HL-60 (cell line): Measurements from ENCODE around the gene GIT2.

Source experiments
- DNase-seq, 2 experiments: peaks; one replicate each; pipeline ENCODE4 v3.0.0-alpha.2; 2010 to 2020; ENCODE audit warnings: low read depth in 1 of 2, low spot score in 1 of 2
- H3K27ac ChIP-seq: fragments of 250-450 bp; sonication (Bioruptor Pico); replicated peaks from 2 replicates; pipeline ENCODE4 v1.5.1; 2020; ENCODE audit warnings: mild to moderate bottlenecking, moderate library complexity
- H3K27me3 ChIP-seq: fragments of 250-450 bp; sonication (Bioruptor Pico); 2 replicates; pipeline ENCODE4 v1.5.1; 2021; ENCODE audit warnings: mild to moderate bottlenecking, moderate library complexity; ENCODE audit not compliant: insufficient read depth, poor library complexity, severe bottlenecking
- H3K4me3 ChIP-seq: replicated peaks from 2 replicates; pipeline ENCODE4 v1.5.1; 2011; ENCODE audit warnings: mild to moderate bottlenecking, control low read depth, low read length; ENCODE audit not compliant: insufficient read depth
- GABPA ChIP-seq: IDR thresholded peaks from 2 replicates; pipeline ENCODE4 v1.6.1; 2012; ENCODE audit warnings: low read depth
- POLR2AphosphoS5 ChIP-seq: IDR thresholded peaks from 2 replicates; pipeline ENCODE4 v1.6.1; 2012; ENCODE audit warnings: low read depth
- SPI1 ChIP-seq: IDR thresholded peaks from 2 replicates; pipeline ENCODE4 v1.6.1; 2012; ENCODE audit warnings: low read depth, mild to moderate bottlenecking, borderline replicate concordance
- TF ChIP-seq, protein P1 (sequence below): IDR thresholded peaks from 2 replicates; pipeline ENCODE4 v1.6.1; 2012; ENCODE audit warnings: low read depth; ENCODE audit not compliant: insufficient replicate concordance
- TF ChIP-seq, protein P2 (sequence below): IDR thresholded peaks from one replicate; pipeline ENCODE4 v1.5.1; 2011; ENCODE audit warnings: low read length, control low read depth, inconsistent platforms; ENCODE audit not compliant: insufficient read depth

The GIT2 gene

DNA sequence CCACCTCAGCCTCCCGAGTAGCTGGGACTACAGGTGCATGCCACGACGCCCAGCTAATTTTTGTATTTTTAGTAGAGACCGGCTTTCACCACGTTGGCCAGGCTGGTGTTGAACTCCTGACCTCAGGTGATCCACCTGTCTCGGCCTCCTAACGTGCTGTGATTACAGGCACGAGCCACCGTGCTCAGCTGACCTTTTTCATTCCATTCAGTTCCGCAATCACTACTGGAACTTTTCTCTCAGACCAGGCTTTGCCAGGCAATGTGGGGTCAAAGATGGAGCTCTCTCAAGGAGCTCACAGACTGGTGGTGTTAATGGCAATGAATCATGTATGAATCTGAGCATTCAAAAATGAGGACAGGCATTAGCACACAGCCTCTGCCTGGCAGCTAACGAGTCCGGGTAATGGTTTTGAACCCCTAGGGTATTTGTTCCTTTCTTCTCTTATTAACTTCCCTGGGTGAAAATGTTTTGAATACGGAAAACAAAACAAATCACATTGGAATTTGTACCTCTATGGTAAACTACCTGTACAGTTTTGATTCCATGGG, 105.5 kb downstream of the GIT2 start:
- no peak overlapping the region for H3K4me3 ChIP-seq
- H3K27ac ChIP-seq = no peak overlapping the region
- no peaks in the 10 kb centered on the region for H3K27me3 ChIP-seq
- no peak for DNase-seq
- no peak for TF ChIP-seq GABPA
- no peak for TF ChIP-seq POLR2AphosphoS5
- TF ChIP-seq SPI1 = no peak
- TF ChIP-seq, protein P1, sequence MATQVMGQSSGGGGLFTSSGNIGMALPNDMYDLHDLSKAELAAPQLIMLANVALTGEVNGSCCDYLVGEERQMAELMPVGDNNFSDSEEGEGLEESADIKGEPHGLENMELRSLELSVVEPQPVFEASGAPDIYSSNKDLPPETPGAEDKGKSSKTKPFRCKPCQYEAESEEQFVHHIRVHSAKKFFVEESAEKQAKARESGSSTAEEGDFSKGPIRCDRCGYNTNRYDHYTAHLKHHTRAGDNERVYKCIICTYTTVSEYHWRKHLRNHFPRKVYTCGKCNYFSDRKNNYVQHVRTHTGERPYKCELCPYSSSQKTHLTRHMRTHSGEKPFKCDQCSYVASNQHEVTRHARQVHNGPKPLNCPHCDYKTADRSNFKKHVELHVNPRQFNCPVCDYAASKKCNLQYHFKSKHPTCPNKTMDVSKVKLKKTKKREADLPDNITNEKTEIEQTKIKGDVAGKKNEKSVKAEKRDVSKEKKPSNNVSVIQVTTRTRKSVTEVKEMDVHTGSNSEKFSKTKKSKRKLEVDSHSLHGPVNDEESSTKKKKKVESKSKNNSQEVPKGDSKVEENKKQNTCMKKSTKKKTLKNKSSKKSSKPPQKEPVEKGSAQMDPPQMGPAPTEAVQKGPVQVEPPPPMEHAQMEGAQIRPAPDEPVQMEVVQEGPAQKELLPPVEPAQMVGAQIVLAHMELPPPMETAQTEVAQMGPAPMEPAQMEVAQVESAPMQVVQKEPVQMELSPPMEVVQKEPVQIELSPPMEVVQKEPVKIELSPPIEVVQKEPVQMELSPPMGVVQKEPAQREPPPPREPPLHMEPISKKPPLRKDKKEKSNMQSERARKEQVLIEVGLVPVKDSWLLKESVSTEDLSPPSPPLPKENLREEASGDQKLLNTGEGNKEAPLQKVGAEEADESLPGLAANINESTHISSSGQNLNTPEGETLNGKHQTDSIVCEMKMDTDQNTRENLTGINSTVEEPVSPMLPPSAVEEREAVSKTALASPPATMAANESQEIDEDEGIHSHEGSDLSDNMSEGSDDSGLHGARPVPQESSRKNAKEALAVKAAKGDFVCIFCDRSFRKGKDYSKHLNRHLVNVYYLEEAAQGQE = no peak
- TF ChIP-seq, protein P2, sequence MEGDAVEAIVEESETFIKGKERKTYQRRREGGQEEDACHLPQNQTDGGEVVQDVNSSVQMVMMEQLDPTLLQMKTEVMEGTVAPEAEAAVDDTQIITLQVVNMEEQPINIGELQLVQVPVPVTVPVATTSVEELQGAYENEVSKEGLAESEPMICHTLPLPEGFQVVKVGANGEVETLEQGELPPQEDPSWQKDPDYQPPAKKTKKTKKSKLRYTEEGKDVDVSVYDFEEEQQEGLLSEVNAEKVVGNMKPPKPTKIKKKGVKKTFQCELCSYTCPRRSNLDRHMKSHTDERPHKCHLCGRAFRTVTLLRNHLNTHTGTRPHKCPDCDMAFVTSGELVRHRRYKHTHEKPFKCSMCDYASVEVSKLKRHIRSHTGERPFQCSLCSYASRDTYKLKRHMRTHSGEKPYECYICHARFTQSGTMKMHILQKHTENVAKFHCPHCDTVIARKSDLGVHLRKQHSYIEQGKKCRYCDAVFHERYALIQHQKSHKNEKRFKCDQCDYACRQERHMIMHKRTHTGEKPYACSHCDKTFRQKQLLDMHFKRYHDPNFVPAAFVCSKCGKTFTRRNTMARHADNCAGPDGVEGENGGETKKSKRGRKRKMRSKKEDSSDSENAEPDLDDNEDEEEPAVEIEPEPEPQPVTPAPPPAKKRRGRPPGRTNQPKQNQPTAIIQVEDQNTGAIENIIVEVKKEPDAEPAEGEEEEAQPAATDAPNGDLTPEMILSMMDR = no peak

DNA sequence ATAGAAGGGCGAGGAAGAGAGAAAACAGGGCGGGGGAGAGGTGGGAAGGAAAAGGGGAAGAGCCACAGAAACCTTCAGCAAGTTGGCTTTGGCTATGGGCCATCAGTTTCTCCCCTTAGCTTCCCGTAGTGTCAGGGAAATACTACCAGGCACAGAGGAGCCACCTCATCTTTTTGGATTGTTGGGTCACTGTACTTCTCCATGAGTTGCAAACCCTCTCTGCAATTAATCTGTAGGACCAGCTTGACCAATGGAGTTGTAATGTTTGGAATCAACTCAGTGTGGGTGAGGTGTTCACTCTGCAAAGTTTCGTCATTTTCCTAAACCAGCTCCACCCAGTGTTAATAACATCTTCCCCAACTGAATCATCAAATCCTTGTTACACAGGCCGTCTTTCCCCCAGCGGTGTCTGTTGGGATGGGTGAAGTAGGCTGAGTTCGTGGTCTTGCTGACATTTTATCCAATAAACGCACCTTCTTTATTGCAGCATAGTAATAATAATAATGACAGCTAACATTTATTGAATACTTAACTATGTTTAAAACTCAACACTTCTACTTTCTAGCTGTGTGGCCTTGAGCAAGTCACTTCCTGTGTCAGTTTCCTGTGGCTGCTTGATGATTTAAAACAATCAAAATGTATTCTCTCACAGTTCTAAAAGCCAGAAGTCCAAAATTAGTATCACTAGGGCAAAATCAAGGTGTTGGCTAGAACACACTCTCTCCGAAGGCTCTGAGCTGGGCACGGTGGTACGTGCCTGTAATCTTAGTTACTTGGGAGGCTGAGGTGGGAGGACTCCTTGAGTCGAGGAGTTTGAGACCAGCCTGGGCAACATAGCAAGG, 107.8 kb downstream of the GIT2 start:
- TF ChIP-seq GABPA (no peak), POLR2AphosphoS5 (no peak), SPI1 (peak; percentile 94)
- no peaks in the 10 kb centered on the region for H3K27me3 ChIP-seq
- peak overlapping the region; percentile 80 for H3K27ac ChIP-seq
- peak; percentile 79 to 80 for DNase-seq
- no peak overlapping the region; the same call in 1 of the 2 replicates for H3K4me3 ChIP-seq

DNA sequence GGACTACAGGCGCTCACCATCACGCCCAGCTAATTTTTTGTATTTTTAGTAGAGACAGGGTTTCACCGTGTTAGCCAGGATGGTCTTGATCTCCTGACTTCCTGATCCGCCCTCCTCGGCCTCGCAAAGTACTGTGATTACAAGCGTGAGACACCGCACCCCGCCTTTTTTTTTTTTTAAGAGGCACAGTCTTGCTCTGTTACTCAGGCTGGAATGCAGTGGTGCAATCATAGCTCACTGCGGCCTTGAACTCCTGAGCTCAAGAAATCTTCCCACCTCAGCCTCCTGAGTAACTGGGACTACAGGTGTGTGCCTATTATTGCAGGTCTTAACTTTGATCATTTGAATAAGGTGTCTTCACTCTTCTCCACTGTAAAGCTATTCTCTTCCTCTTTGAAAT, 110.6 kb downstream of the GIT2 start:
- TF ChIP-seq SPI1 = no peak
- TF ChIP-seq, protein P2 = no peak
- TF ChIP-seq POLR2AphosphoS5 = no peak
- TF ChIP-seq GABPA = no peak
- TF ChIP-seq, protein P1 = no peak
- no peak for DNase-seq
- H3K27ac ChIP-seq = no peak overlapping the region

DNA sequence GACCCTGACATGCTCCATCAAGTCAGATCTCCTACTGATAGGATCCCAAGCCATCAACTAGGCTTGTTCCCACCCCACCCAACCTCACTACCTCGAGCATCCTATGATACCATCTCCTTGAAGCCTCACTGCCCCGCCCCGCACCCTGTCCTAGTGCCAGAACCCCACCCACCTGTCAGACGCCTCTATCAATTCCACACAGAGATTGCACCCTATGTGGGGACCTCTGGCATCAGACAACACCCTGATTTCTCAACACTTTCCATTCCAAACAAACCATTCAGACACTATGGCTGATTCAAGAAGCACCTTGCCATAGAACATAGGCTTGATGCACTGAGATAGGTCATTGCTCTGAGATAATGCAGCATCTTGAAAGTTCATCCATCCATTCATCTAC, 112.7 kb downstream of the GIT2 start:
- no peak for DNase-seq
- TF ChIP-seq GABPA = no peak
- TF ChIP-seq POLR2AphosphoS5 = no peak
- no peak for TF ChIP-seq SPI1
- TF ChIP-seq, protein P2 = no peak
- TF ChIP-seq, protein P1 = no peak

More for the DNA sequence above, 110.6 kb downstream of the GIT2 start:
- H3K4me3 ChIP-seq = no peak overlapping the region
- no peaks in the 10 kb centered on the region for H3K27me3 ChIP-seq

More for the DNA sequence above, 112.7 kb downstream of the GIT2 start:
- H3K4me3 ChIP-seq = no peak overlapping the region
- no peak overlapping the region for H3K27ac ChIP-seq
- H3K27me3 ChIP-seq = no peaks in the 10 kb centered on the region
